Cortex of kidney (tissue), 1 donor: ENCODE results near the gene EXPH5.
"Not testable (repeated sequence)": the region's sequence is repeated elsewhere in the genome, so short reads cannot be mapped to it uniquely, and the experiment has no call there.

Experiments used
- DNase-seq: peaks from one replicate; lab custom pipeline; 2025; lab: John Stamatoyannopoulos, UW

The EXPH5 gene

GRCh38 chr11:108606070-108606469 lies 12.5 kb upstream of the EXPH5 start:
- no peak for DNase-seq

GRCh38 chr11:108602818-108603217 lies 9.2 kb upstream of the EXPH5 start:
- not testable (repeated sequence) for DNase-seq

GRCh38 chr11:108601150-108601549 lies 7.6 kb upstream of the EXPH5 start:
- DNase-seq: no peak

GRCh38 chr11:108599978-108600377 lies 6.4 kb upstream of the EXPH5 start:
- no peak for DNase-seq

GRCh38 chr11:108597736-108598355 lies 4.3 kb upstream of the EXPH5 start:
- no peak for DNase-seq

GRCh38 chr11:108596701-108597100 lies 3.1 kb upstream of the EXPH5 start:
- DNase-seq: no peak

- no peak for DNase-seq
Observed at GRCh38 chr11:108593923-108594434, 411 bp upstream of the EXPH5 start.

GRCh38 chr11:108592591-108593213 lies 866 bp downstream of the EXPH5 start:
- no peak for DNase-seq

- DNase-seq: no peak
Observed at GRCh38 chr11:108591893-108592292, 1.7 kb downstream of the EXPH5 start.

GRCh38 chr11:108589136-108589535 lies 4.4 kb downstream of the EXPH5 start:
- DNase-seq: no peak

GRCh38 chr11:108588287-108588686 lies 5.3 kb downstream of the EXPH5 start:
- DNase-seq: no peak

- DNase-seq: no peak
Observed at GRCh38 chr11:108587109-108587508, 6.5 kb downstream of the EXPH5 start.

- no peak for DNase-seq
Observed at GRCh38 chr11:108586600-108586999, 7.0 kb downstream of the EXPH5 start.

- DNase-seq: not testable (repeated sequence)
Observed at GRCh38 chr11:108586185-108586584, 7.4 kb downstream of the EXPH5 start.

GRCh38 chr11:108584973-108585372 lies 8.6 kb downstream of the EXPH5 start:
- no peak for DNase-seq

GRCh38 chr11:108580645-108581044 lies 12.9 kb downstream of the EXPH5 start:
- DNase-seq: no peak

- no peak for DNase-seq
Observed at GRCh38 chr11:108580043-108580442, 13.5 kb downstream of the EXPH5 start.

GRCh38 chr11:108576523-108576922 lies 17.0 kb downstream of the EXPH5 start:
- DNase-seq: no peak

GRCh38 chr11:108574675-108575074 lies 18.9 kb downstream of the EXPH5 start:
- no peak for DNase-seq

- DNase-seq: no peak
Observed at GRCh38 chr11:108571001-108571400, 22.6 kb downstream of the EXPH5 start.

- no peak for DNase-seq
Observed at GRCh38 chr11:108569896-108570295, 23.7 kb downstream of the EXPH5 start.

- no peak for DNase-seq
Observed at GRCh38 chr11:108568195-108568858, 25.2 kb downstream of the EXPH5 start.

- no peak for DNase-seq
Observed at GRCh38 chr11:108565653-108566052, 27.9 kb downstream of the EXPH5 start.
